SU-DHL-6 (cell line): Measurements from ENCODE around the gene ARF3.

Experiments
- EZH2phosphoT487 ChIP-seq: fragments of 200-600 bp; sonication (generic), shearing (Covaris generic); conservative IDR thresholded peaks from 2 replicates; pipeline ENCODE4 v1.6.1; 2018; ENCODE audit warnings: mild to moderate bottlenecking, antibody characterized with exemption, low read length, moderate library complexity, mixed read lengths
- TF ChIP-seq, protein P1 (sequence below): fragments of 200-600 bp; sonication (generic); IDR thresholded peaks from one replicate; pipeline ENCODE4 v1.5.1; 2017; ENCODE audit warnings: antibody characterized with exemption, mild to moderate bottlenecking, low read length, moderate library complexity; ENCODE audit not compliant: insufficient read depth, poor library complexity, severe bottlenecking

DNA sequence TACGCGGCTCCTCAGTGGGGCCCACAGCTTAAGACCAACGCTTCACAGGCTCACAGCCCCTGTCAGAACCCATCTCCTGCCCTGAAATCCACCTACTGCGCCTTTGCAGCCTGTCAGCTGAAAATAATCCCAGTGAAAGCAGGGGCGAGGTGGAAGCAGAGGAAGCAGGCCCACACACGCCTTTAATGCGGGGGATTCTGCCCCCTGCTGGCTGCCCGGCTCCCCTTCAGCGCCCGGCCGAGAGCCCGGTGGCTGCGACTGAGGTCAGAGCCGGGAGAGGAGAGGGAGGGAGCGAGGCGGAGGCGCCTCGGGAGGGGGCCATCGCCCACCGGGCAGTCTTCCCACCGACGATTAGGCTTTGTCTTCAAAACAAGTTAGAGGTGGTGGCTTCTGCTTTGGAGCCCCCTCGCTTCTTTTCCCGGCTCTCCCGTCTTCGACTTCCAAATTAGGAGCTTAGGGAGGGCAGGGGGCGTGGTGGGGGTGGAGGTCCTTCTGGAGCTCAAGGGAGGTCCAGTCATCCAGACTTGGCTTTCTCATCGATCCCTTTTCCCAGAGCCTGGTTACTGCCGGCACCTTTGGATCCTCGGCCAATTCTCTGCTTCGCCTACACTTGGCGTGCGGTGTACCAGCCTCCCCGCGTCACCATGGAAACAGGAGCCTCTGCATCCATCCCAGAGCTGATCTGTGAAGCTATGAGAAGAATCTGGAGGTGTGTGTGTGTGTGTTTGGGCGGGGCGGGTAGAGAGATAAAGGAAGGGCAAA lies 66.4 kb downstream of the ARF3 start:
- TF ChIP-seq, protein P1, sequence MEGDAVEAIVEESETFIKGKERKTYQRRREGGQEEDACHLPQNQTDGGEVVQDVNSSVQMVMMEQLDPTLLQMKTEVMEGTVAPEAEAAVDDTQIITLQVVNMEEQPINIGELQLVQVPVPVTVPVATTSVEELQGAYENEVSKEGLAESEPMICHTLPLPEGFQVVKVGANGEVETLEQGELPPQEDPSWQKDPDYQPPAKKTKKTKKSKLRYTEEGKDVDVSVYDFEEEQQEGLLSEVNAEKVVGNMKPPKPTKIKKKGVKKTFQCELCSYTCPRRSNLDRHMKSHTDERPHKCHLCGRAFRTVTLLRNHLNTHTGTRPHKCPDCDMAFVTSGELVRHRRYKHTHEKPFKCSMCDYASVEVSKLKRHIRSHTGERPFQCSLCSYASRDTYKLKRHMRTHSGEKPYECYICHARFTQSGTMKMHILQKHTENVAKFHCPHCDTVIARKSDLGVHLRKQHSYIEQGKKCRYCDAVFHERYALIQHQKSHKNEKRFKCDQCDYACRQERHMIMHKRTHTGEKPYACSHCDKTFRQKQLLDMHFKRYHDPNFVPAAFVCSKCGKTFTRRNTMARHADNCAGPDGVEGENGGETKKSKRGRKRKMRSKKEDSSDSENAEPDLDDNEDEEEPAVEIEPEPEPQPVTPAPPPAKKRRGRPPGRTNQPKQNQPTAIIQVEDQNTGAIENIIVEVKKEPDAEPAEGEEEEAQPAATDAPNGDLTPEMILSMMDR, result peak; percentile 91
- no peak for TF ChIP-seq EZH2phosphoT487
